H9 (cell line): ENCODE data around the gene HSPA9. TPM values are rescaled to one million over a fixed set of nuclear protein-coding genes. Genes with fewer than 3 reads are reported as not detected.

ENCODE experiments used
- DNase-seq: peaks from one replicate; pipeline ENCODE4 v3.0.0-alpha.2; 2017
- H2AFZ ChIP-seq: one replicate; pipeline ENCODE4 v1.6.1; 2013; ENCODE audit warnings: mild to moderate bottlenecking, low read length, control low read depth, moderate library complexity
- H2AK5ac ChIP-seq: 2 replicates; pipeline ENCODE4 v1.6.1; 2013; ENCODE audit warnings: low read length, control low read depth, mixed read lengths; ENCODE audit not compliant: insufficient read length
- H2BK120ac ChIP-seq: one replicate; pipeline ENCODE4 v1.6.1; 2013; ENCODE audit warnings: low read depth, mild to moderate bottlenecking, low read length, control low read depth, inconsistent platforms; ENCODE audit not compliant: poor library complexity, severe bottlenecking
- H2BK12ac ChIP-seq: 2 replicates; pipeline ENCODE4 v1.6.1; 2013; ENCODE audit warnings: low read length, control low read depth, mixed read lengths, low read depth; ENCODE audit not compliant: insufficient read length
- H2BK15ac ChIP-seq: 2 replicates; pipeline ENCODE4 v1.6.1; 2013; ENCODE audit warnings: low read depth, low read length, control low read depth
- H2BK20ac ChIP-seq: one replicate; pipeline ENCODE4 v1.6.1; 2013; ENCODE audit warnings: low read depth, mild to moderate bottlenecking, low read length, control low read depth, inconsistent platforms; ENCODE audit not compliant: poor library complexity, severe bottlenecking
- H2BK5ac ChIP-seq: 2 replicates; pipeline ENCODE4 v1.6.1; 2013; ENCODE audit warnings: low read length, control low read depth, mixed read lengths; ENCODE audit not compliant: insufficient read length
- H3K14ac ChIP-seq: 2 replicates; pipeline ENCODE4 v1.6.1; 2013; ENCODE audit warnings: low read length, control low read depth; ENCODE audit not compliant: insufficient read depth
- H3K18ac ChIP-seq: 2 replicates; pipeline ENCODE4 v1.6.1; 2013; ENCODE audit warnings: low read depth, mild to moderate bottlenecking, mixed read lengths, low read length, control low read depth; ENCODE audit not compliant: insufficient read length
- H3K23ac ChIP-seq: 2 replicates; pipeline ENCODE4 v1.6.1; 2013; ENCODE audit warnings: low read length, control low read depth, mixed read lengths, low read depth; ENCODE audit not compliant: insufficient read length
- H3K23me2 ChIP-seq: 2 replicates; pipeline ENCODE4 v1.6.1; 2013; ENCODE audit warnings: low read depth, mild to moderate bottlenecking, mixed read lengths, low read length, control low read depth; ENCODE audit not compliant: insufficient read length, poor library complexity, severe bottlenecking
- H3K27ac ChIP-seq: 2 replicates; pipeline ENCODE4 v1.5.1; 2013; ENCODE audit warnings: low read length, control low read depth, mixed read lengths, low read depth; ENCODE audit not compliant: insufficient read length
- H3K27me3 ChIP-seq: 2 replicates; pipeline ENCODE4 v1.6.1; 2013; ENCODE audit warnings: low read length, control low read depth, inconsistent platforms; ENCODE audit not compliant: insufficient read depth
- H3K4ac ChIP-seq: 2 replicates; pipeline ENCODE4 v1.6.1; 2013; ENCODE audit warnings: low read depth, mild to moderate bottlenecking, control low read depth, inconsistent platforms, low read length, moderate library complexity
- H3K4me1 ChIP-seq: 2 replicates; pipeline ENCODE4 v1.6.1; 2013; ENCODE audit warnings: low read length, control low read depth, inconsistent platforms; ENCODE audit not compliant: insufficient read depth
- H3K4me2 ChIP-seq: 2 replicates; pipeline ENCODE4 v1.6.1; 2013; ENCODE audit warnings: low read length, control low read depth, mixed read lengths; ENCODE audit not compliant: insufficient read length, insufficient read depth
- H3K56ac ChIP-seq: 2 replicates; pipeline ENCODE4 v1.6.1; 2013; ENCODE audit warnings: low read depth, mild to moderate bottlenecking, mixed read lengths, low read length, control low read depth; ENCODE audit not compliant: insufficient read length
- H3K79me1 ChIP-seq: 2 replicates; pipeline ENCODE4 v1.6.1; 2013; ENCODE audit warnings: low read depth, mild to moderate bottlenecking, moderate library complexity, low read length, control low read depth, inconsistent platforms; ENCODE audit not compliant: insufficient read depth, poor library complexity, severe bottlenecking
- H3K79me2 ChIP-seq: 2 replicates; pipeline ENCODE4 v1.6.1; 2013; ENCODE audit warnings: low read length, control low read depth, inconsistent platforms; ENCODE audit not compliant: insufficient read depth
- H3K9ac ChIP-seq: 2 replicates; pipeline ENCODE4 v1.6.1; 2013; ENCODE audit warnings: low read length, control low read depth, mixed read lengths; ENCODE audit not compliant: insufficient read length; ENCODE audit errors: extremely low read depth
- H3K9me3 ChIP-seq: one replicate; pipeline ENCODE4 v1.6.1; 2013; ENCODE audit warnings: low read depth, low read length, inconsistent platforms; ENCODE audit not compliant: control insufficient read depth
- H3T11ph ChIP-seq: one replicate; pipeline ENCODE4 v1.6.1; 2013; ENCODE audit warnings: mild to moderate bottlenecking, low read length, control low read depth, inconsistent platforms
- H4K20me1 ChIP-seq: one replicate; pipeline ENCODE4 v1.6.1; 2013; ENCODE audit not compliant: control insufficient read depth, insufficient read length, insufficient read depth
- H4K5ac ChIP-seq: 2 replicates; pipeline ENCODE4 v1.6.1; 2013; ENCODE audit warnings: low read depth, mild to moderate bottlenecking, mixed read lengths, low read length, control low read depth; ENCODE audit not compliant: insufficient read length
- H4K8ac ChIP-seq: replicated peaks from 2 replicates; pipeline ENCODE4 v1.6.1; 2013; ENCODE audit warnings: low read length, control low read depth, mixed read lengths, low read depth; ENCODE audit not compliant: insufficient read length
- H4K91ac ChIP-seq: 2 replicates; pipeline ENCODE4 v1.6.1; 2013; ENCODE audit warnings: low read depth, mild to moderate bottlenecking, moderate library complexity, mixed read lengths, low read length, control low read depth; ENCODE audit not compliant: insufficient read length
- H3K27ac Mint-ChIP-seq, 3 experiments: 2 replicates in 2 of 3; 3 replicates in 1 of 3; pipeline ENCODE4 v1.8.0; 2020 to 2021; ENCODE audit warnings: mixed read lengths in 3 of 3, mild to moderate bottlenecking in 1 of 3, moderate library complexity in 1 of 3
- H3K27me3 Mint-ChIP-seq: 2 replicates; pipeline ENCODE4 v1.8.0; 2021; ENCODE audit warnings: low read depth, mild to moderate bottlenecking, moderate library complexity, mixed read lengths
- H3K36me3 Mint-ChIP-seq, 3 experiments: 2 replicates in 2 of 3; 3 replicates in 1 of 3; pipeline ENCODE4 v1.8.0; 2020 to 2021; ENCODE audit warnings: low read depth in 3 of 3, mixed read lengths in 3 of 3; ENCODE audit not compliant: insufficient read depth in 1 of 3
- H3K4me1 Mint-ChIP-seq, 2 experiments: 2 replicates each; pipeline ENCODE4 v1.8.0; 2020; ENCODE audit warnings: mixed read lengths in 2 of 2
- H3K4me3 Mint-ChIP-seq, 2 experiments: 2 replicates in 1 of 2; 3 replicates in 1 of 2; pipeline ENCODE4 v1.8.0; 2020 to 2021; ENCODE audit warnings: mild to moderate bottlenecking in 2 of 2, mixed read lengths in 2 of 2, moderate library complexity in 1 of 2
- H3K9me3 Mint-ChIP-seq, 2 experiments: 2 replicates in 1 of 2; 3 replicates in 1 of 2; pipeline ENCODE4 v1.8.0; 2020; ENCODE audit warnings: mild to moderate bottlenecking in 2 of 2, mixed read lengths in 2 of 2, moderate library complexity in 1 of 2
- total RNA-seq: library from RNA; stranded (reverse); gene quantifications from 2 replicates; pipeline ENCODE4 v1.2.1, GENCODE V29; 2021
- TF ChIP-seq, protein P1 (sequence below): fragments of 200-600 bp; sonication (generic); conservative IDR thresholded peaks from 3 replicates; pipeline ENCODE4 v1.8.0; 2021; ENCODE audit warnings: antibody characterized with exemption, mild to moderate bottlenecking

The HSPA9 gene
- total RNA-seq, 1 experiment from 2014 or later: 397 TPM

DNA sequence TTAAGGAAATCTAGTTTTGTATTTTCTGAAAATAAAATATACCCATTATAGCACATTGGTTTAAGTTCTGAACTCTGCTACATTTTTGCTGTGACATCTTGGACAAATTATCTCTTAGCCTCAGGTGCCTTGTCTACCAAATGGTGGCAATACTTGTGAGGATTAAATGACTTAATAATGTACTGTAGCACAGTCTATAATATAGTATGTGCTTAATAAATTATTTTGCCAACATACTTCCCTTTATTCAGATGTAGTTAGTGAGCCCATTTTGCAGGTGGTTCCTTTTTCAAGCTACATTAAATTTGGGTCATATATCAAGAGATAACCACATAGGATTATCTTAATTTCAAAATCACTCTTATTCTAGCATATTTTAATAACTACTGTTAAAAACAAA is 35.4 kb downstream of the HSPA9 start:
- Histone ChIP-seq H3K27ac (no peak overlapping the region), H4K8ac (no peak overlapping the region), H2AK5ac (no peak overlapping the region), H3K4me1 (no peaks in the 10 kb centered on the region), H3K79me1 (peaks cover 6% of the 10 kb centered on the region), H2AFZ (no peak overlapping the region), H2BK12ac (no peak overlapping the region), H2BK20ac (no peak overlapping the region), H2BK5ac (no peak overlapping the region), H4K5ac (no peak overlapping the region), H2BK15ac (no peak overlapping the region), H3K23me2 (peaks cover 11% of the 10 kb centered on the region), H3K4ac (no peak overlapping the region), H3K27me3 (no peaks in the 10 kb centered on the region), H3K4me2 (no peak overlapping the region), H4K91ac (no peak overlapping the region), H3T11ph (no peak overlapping the region), H4K20me1 (no peaks in the 10 kb centered on the region), H3K79me2 (peaks cover 69% of the 10 kb centered on the region), H3K56ac (no peak overlapping the region), H3K14ac (no peak overlapping the region), H3K18ac (no peak overlapping the region), H3K9ac (no peak overlapping the region), H3K9me3 (no peaks in the 10 kb centered on the region), H3K23ac (no peak overlapping the region), H2BK120ac (no peak overlapping the region)
- H3K36me3 Mint-ChIP-seq: peaks cover 19 to 56% (median 50%) of the 10 kb centered on the region in 3 experiments
- H3K4me3 Mint-ChIP-seq: no peak overlapping the region
- no peaks in the 10 kb centered on the region for H3K9me3 Mint-ChIP-seq
- no peaks in the 10 kb centered on the region; the same call in 1 of the 2 replicates for H3K27me3 Mint-ChIP-seq
- H3K27ac Mint-ChIP-seq: no peak overlapping the region; a peak in 1 of 7 replicates
- peaks cover 20 to 23% of the 10 kb centered on the region in 2 experiments for H3K4me1 Mint-ChIP-seq
- TF ChIP-seq, protein P1, sequence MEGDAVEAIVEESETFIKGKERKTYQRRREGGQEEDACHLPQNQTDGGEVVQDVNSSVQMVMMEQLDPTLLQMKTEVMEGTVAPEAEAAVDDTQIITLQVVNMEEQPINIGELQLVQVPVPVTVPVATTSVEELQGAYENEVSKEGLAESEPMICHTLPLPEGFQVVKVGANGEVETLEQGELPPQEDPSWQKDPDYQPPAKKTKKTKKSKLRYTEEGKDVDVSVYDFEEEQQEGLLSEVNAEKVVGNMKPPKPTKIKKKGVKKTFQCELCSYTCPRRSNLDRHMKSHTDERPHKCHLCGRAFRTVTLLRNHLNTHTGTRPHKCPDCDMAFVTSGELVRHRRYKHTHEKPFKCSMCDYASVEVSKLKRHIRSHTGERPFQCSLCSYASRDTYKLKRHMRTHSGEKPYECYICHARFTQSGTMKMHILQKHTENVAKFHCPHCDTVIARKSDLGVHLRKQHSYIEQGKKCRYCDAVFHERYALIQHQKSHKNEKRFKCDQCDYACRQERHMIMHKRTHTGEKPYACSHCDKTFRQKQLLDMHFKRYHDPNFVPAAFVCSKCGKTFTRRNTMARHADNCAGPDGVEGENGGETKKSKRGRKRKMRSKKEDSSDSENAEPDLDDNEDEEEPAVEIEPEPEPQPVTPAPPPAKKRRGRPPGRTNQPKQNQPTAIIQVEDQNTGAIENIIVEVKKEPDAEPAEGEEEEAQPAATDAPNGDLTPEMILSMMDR: no peak
- DNase-seq: no peak
